ENCODE measurements around the gene SH3YL1. TPM values are rescaled to one million over a fixed set of nuclear protein-coding genes. Genes with fewer than 3 reads are reported as not detected.

The SH3YL1 gene
- total and polyA plus RNA-seq, 2 of the 4 experiments (the other 2 are of a cell fraction) = 18.1 to 21.2 TPM

DNA sequence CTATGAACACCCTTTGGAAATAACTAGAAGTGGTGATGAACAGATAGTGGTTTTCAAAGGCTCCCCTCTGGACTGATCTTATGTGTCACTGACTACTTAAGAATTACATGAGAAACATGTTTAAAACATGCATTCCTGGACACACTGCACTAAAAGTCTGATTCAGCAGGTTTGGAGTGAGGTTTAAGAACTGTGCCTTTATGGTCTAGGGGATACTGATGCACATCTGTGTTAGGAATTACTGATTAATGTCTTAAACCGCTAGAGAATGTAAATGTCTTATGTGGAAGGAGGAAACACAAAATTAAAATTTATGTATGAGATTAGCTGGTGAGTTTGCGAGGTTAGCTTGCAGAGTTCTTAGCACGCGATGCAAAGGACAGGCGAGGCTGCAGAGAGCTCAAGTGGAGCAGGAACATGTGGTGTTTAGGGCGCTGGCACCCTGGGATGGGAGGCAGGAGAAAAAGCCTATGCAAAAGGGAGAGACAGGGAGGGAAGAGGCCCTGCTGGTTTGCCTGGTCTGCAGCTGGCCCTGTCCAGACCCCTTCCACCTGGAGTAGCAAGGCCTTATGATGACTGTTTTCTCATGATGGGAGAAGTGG lies 11.7 kb downstream of the SH3YL1 start:
- intact Hi-C loops (cut with micrococcal nuclease) (no loop called here), in situ Hi-C loops (cut with MboI; ENCODE audit: low sequenced_read_pairs) (no loop called here), dilution Hi-C loops (cut with HindIII; ENCODE audit: low sequenced_read_pairs, unreplicated experiment) (no loop called here)
- H3K27ac ChIP-seq (ENCODE audit: insufficient read depth, low read length) = no peak overlapping the region
- H4K5ac ChIP-seq (ENCODE audit: low read depth, low read length) = no peak overlapping the region
- H2AK5ac ChIP-seq (ENCODE audit: low read depth, low read length) = no peak overlapping the region
- H3K18ac ChIP-seq (ENCODE audit: low read depth, low read length) = no peak overlapping the region
- no TSS peak for BruUV-seq (replicated peaks)
- no peak overlapping the region for H4K8ac ChIP-seq (ENCODE audit: low read depth in 2 of 2, low read length in 2 of 2)
- no peak overlapping the region for H2AFZ ChIP-seq (replicated peaks; ENCODE audit: low read length, poor library complexity)
- no peaks in the 10 kb centered on the region for H3K9me1 ChIP-seq (ENCODE audit: insufficient read depth, low read length)
- TF ChIP-seq BHLHE40 (IDR thresholded peaks at IDR 0.05; ENCODE audit: low read depth, low read length) = no peak
- no peak for TF ChIP-seq RAD21 (IDR thresholded peaks at IDR 0.05; ENCODE audit: low read length)
- no peak for TF ChIP-seq SMC3 (IDR thresholded peaks at IDR 0.05; ENCODE audit: low read depth, low read length)
- TF ChIP-seq FOS (IDR thresholded peaks at IDR 0.05; ENCODE audit: low read depth, low read length) = no peak
- TF ChIP-seq MXI1 (IDR thresholded peaks at IDR 0.05; ENCODE audit: borderline replicate concordance, low read depth, low read length) = no peak
- no peak for TF ChIP-seq POLR2A (IDR thresholded peaks at IDR 0.05; ENCODE audit: low read depth, low read length)
- TF ChIP-seq, protein P1, sequence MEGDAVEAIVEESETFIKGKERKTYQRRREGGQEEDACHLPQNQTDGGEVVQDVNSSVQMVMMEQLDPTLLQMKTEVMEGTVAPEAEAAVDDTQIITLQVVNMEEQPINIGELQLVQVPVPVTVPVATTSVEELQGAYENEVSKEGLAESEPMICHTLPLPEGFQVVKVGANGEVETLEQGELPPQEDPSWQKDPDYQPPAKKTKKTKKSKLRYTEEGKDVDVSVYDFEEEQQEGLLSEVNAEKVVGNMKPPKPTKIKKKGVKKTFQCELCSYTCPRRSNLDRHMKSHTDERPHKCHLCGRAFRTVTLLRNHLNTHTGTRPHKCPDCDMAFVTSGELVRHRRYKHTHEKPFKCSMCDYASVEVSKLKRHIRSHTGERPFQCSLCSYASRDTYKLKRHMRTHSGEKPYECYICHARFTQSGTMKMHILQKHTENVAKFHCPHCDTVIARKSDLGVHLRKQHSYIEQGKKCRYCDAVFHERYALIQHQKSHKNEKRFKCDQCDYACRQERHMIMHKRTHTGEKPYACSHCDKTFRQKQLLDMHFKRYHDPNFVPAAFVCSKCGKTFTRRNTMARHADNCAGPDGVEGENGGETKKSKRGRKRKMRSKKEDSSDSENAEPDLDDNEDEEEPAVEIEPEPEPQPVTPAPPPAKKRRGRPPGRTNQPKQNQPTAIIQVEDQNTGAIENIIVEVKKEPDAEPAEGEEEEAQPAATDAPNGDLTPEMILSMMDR (conservative IDR thresholded peaks at IDR 0.05; ENCODE audit: low read depth, low read length) = no peak
- no peak overlapping the region for H3K14ac ChIP-seq (replicated peaks; ENCODE audit: low read depth, low read length)
- no peaks in the 10 kb centered on the region for H3K79me1 ChIP-seq (ENCODE audit: low read depth in 1 of 2, low read length in 2 of 2)
- no peaks in the 10 kb centered on the region for H3K27me3 ChIP-seq (ENCODE audit: control insufficient read depth, insufficient read depth, low read length)
- H2BK120ac ChIP-seq (ENCODE audit: low read depth, low read length) = no peak overlapping the region
- H3K56ac ChIP-seq (ENCODE audit: extremely low read depth, insufficient read depth, low read length) = no peak overlapping the region
- ATAC-seq (ENCODE audit: low read depth) (no peak), DNase-seq (no peak)
- ChIA-PET POLR2A (ENCODE audit: unreplicated experiment) (interaction anchor here (0.6 kb wide), 1 partner anchor 1376 kb away, joined by 4 read pairs; no protein-coding TSS in a partner anchor), CTCF (no interaction called here)
- no peak overlapping the region for H2BK15ac ChIP-seq (ENCODE audit: low read depth, low read length)
- H4K20me1 ChIP-seq (ENCODE audit: insufficient read depth, low read length) = no peaks in the 10 kb centered on the region
- no peak overlapping the region for H3K9ac ChIP-seq (ENCODE audit: low read depth, low read length)
- no peak overlapping the region for H3K4ac ChIP-seq (ENCODE audit: low read depth, low read length)
- peaks cover 15% of the 10 kb centered on the region for H3K36me3 ChIP-seq (ENCODE audit: control insufficient read depth, insufficient read depth, low read length)
- no peak overlapping the region for H3K23ac ChIP-seq (ENCODE audit: low read depth, low read length)
- H2BK5ac ChIP-seq (ENCODE audit: low read depth, low read length, poor library complexity, severe bottlenecking) = no peak overlapping the region
- no peaks in the 10 kb centered on the region for H3K9me3 ChIP-seq (ENCODE audit: control insufficient read depth, insufficient read depth, low read length)
- no peak overlapping the region for H4K91ac ChIP-seq (ENCODE audit: insufficient read depth, low read depth, low read length)
- H3K4me3 ChIP-seq (ENCODE audit: insufficient read depth, low read depth, low read length) = no peak overlapping the region
- H3K4me1 ChIP-seq (ENCODE audit: control insufficient read depth, insufficient read depth, low read length) = no peaks in the 10 kb centered on the region
- WGBS, 2 experiments (ENCODE audit: extremely low coverage in 2 of 2, insufficient read length in 1 of 2) = 71% methylated on average over 2 of the region's 6 CpGs; no CpG with 5 or more reads in 1 of the 2 experiments
- H2BK20ac ChIP-seq (ENCODE audit: low read depth, low read length) = no peak overlapping the region
- no peak overlapping the region for H3K4me2 ChIP-seq (ENCODE audit: low read depth, low read length)
- H2AK9ac ChIP-seq (replicated peaks; ENCODE audit: low read depth, low read length, poor library complexity) = no peak overlapping the region

Measured in IMR-90 (cell line).